HG02678 (cell line): ENCODE measurements around the gene GRIA1.

Source experiments
- ATAC-seq: cut with Tn5 transposase; IDR thresholded peaks from one replicate; pipeline ENCODE4 v1.9.1; 2021; ENCODE audit warnings: mild to moderate bottlenecking, moderate library complexity; ENCODE audit not compliant: unreplicated experiment

GRIA1 gene

GRCh38 chr5:153496835-153497234 is 6.4 kb downstream of the GRIA1 start:
- ATAC-seq = peak; percentile 47

GRCh38 chr5:153498516-153498915 is 8.0 kb downstream of the GRIA1 start:
- ATAC-seq = no peak

- ATAC-seq = no peak
These were observed 9.7 kb downstream of the GRIA1 start for GRCh38 chr5:153500178-153500577.

GRCh38 chr5:153504726-153505125 is 14.3 kb downstream of the GRIA1 start:
- ATAC-seq = no peak

- no peak for ATAC-seq
These were observed 18.2 kb downstream of the GRIA1 start for GRCh38 chr5:153508700-153509099.

GRCh38 chr5:153511622-153512021 is 21.2 kb downstream of the GRIA1 start:
- ATAC-seq = no peak

GRCh38 chr5:153513156-153513555 is 22.7 kb downstream of the GRIA1 start:
- ATAC-seq = no peak

- no peak for ATAC-seq
These were observed 24.8 kb downstream of the GRIA1 start for GRCh38 chr5:153515301-153515700.

- ATAC-seq = no peak
These were observed 26.2 kb downstream of the GRIA1 start for GRCh38 chr5:153516504-153517240.

GRCh38 chr5:153517241-153517611 is 26.8 kb downstream of the GRIA1 start:
- ATAC-seq = no peak

- no peak for ATAC-seq
These were observed 29.7 kb downstream of the GRIA1 start for GRCh38 chr5:153520137-153520536.

GRCh38 chr5:153520952-153521351 is 30.5 kb downstream of the GRIA1 start:
- ATAC-seq = no peak

GRCh38 chr5:153523211-153523610 is 32.7 kb downstream of the GRIA1 start:
- no peak for ATAC-seq

GRCh38 chr5:153523831-153524230 is 33.4 kb downstream of the GRIA1 start:
- no peak for ATAC-seq

- ATAC-seq = no peak
These were observed 35.1 kb downstream of the GRIA1 start for GRCh38 chr5:153525536-153525935.

GRCh38 chr5:153530357-153531143 is 40.1 kb downstream of the GRIA1 start:
- no peak for ATAC-seq

- ATAC-seq = no peak
These were observed 43.1 kb downstream of the GRIA1 start for GRCh38 chr5:153533546-153533945.

- ATAC-seq = no peak
These were observed 43.6 kb downstream of the GRIA1 start for GRCh38 chr5:153534102-153534501.

- ATAC-seq = no peak
These were observed 46.7 kb downstream of the GRIA1 start for GRCh38 chr5:153537207-153537606.

- no peak for ATAC-seq
These were observed 49.5 kb downstream of the GRIA1 start for GRCh38 chr5:153539983-153540382.

- no peak for ATAC-seq
These were observed 52.1 kb downstream of the GRIA1 start for GRCh38 chr5:153542536-153542935.

GRCh38 chr5:153543288-153543687 is 52.8 kb downstream of the GRIA1 start:
- no peak for ATAC-seq
